SJSA1 (cell line): ENCODE data around the gene TMEM98. TPM values are rescaled to one million over a fixed set of nuclear protein-coding genes. Genes with fewer than 3 reads are reported as not detected.
"Not testable (repeated sequence)": the region's sequence is repeated elsewhere in the genome, so short reads cannot be mapped to it uniquely, and the experiment has no call there.

Experiments
- DNase-seq, 2 experiments: peaks; one replicate each; pipeline ENCODE4 v3.0.0-alpha.2; 2015 to 2020; ENCODE audit warnings: low spot score in 2 of 2, low read depth in 1 of 2
- H3K27ac ChIP-seq: fragments of 250-450 bp; sonication (Bioruptor Pico); 2 replicates; pipeline ENCODE4 v1.5.1; 2020; ENCODE audit warnings: mild to moderate bottlenecking, moderate library complexity
- H3K27me3 ChIP-seq: fragments of 250-450 bp; sonication (Bioruptor Pico); replicated peaks from 2 replicates; pipeline ENCODE4 v1.5.1; 2020; ENCODE audit warnings: mild to moderate bottlenecking, moderate library complexity
- H3K36me3 ChIP-seq: fragments of 250-450 bp; sonication (Bioruptor Pico); 2 replicates; pipeline ENCODE4 v1.5.1; 2020; ENCODE audit warnings: mild to moderate bottlenecking
- H3K4me1 ChIP-seq: fragments of 250-450 bp; sonication (Bioruptor Pico); replicated peaks from 2 replicates; pipeline ENCODE4 v1.6.1; 2021; ENCODE audit warnings: mild to moderate bottlenecking
- H3K4me3 ChIP-seq: fragments of 250-450 bp; sonication (Bioruptor Pico); 2 replicates; pipeline ENCODE4 v1.5.1; 2020; ENCODE audit warnings: mild to moderate bottlenecking
- H3K9me3 ChIP-seq: fragments of 250-450 bp; sonication (Bioruptor Pico); replicated peaks from 2 replicates; pipeline ENCODE4 v1.5.1; 2020; ENCODE audit warnings: mild to moderate bottlenecking
- total RNA-seq: library from RNA; depleted of rRNA; stranded (reverse); fragments of >200 nt; shearing (Covaris generic); gene quantifications from 2 replicates; pipeline ENCODE4 v1.2.3, GENCODE V29; 2014

TMEM98 gene
- total RNA-seq, 1 experiment from 2014 or later: 125 TPM

DNA sequence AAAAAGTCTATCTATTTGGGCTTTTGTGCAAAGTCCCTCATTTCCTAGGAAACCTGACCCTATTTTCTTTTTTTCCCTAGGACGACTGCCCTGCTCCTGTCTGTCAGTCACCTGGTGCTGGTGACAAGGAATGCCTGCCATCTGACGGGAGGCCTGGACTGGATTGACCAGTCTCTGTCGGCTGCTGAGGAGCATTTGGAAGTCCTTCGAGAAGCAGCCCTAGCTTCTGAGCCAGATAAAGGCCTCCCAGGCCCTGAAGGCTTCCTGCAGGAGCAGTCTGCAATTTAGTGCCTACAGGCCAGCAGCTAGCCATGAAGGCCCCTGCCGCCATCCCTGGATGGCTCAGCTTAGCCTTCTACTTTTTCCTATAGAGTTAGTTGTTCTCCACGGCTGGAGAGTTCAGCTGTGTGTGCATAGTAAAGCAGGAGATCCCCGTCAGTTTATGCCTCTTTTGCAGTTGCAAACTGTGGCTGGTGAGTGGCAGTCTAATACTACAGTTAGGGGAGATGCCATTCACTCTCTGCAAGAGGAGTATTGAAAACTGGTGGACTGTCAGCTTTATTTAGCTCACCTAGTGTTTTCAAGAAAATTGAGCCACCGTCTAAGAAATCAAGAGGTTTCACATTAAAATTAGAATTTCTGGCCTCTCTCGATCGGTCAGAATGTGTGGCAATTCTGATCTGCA, 12.9 kb downstream of the TMEM98 start:
- H3K27me3 ChIP-seq: no peaks in the 10 kb centered on the region
- H3K9me3 ChIP-seq: no peaks in the 10 kb centered on the region
- no peak overlapping the region for H3K4me3 ChIP-seq
- H3K4me1 ChIP-seq: peaks cover 7% of the 10 kb centered on the region; the same call in 1 of the 2 replicates
- DNase-seq: no peak
- H3K36me3 ChIP-seq: peaks cover 47% of the 10 kb centered on the region
- no peak overlapping the region for H3K27ac ChIP-seq

- no peaks in the 10 kb centered on the region for H3K27me3 ChIP-seq
- peaks cover 7% of the 10 kb centered on the region; the same call in 1 of the 2 replicates for H3K4me1 ChIP-seq
- DNase-seq: no peak
- H3K27ac ChIP-seq: no peak overlapping the region
- H3K4me3 ChIP-seq: no peak overlapping the region
- peaks cover 41% of the 10 kb centered on the region for H3K36me3 ChIP-seq
- no peaks in the 10 kb centered on the region for H3K9me3 ChIP-seq
Observed at GRCh38 chr17:32941419-32942032, 13.6 kb downstream of the TMEM98 start.

DNA sequence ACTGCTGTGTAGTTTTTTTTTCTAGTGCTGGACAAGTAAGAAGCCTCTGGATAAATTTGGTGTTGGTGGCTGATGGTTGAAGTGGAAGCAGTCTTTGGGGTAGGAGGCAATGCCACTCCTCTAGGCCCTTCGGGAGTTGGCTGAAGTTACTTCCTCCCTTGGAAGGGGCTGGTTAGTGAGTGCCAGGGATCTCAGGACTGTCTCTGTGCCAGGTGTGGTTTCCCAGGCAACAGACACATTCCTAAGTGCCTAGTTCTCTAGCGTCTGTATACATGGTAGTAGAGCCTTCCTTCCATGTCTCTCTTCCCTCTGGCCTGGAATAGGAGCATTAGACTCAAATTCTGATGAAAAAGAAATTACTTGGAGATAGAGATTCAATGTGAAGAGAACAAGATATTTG, 15.3 kb downstream of the TMEM98 start:
- Histone ChIP-seq H3K4me3 (no peak overlapping the region), H3K9me3 (no peaks in the 10 kb centered on the region), H3K36me3 (peaks cover 24% of the 10 kb centered on the region), H3K27me3 (no peaks in the 10 kb centered on the region), H3K4me1 (no peaks in the 10 kb centered on the region), H3K27ac (no peak overlapping the region)
- DNase-seq: no peak

DNA sequence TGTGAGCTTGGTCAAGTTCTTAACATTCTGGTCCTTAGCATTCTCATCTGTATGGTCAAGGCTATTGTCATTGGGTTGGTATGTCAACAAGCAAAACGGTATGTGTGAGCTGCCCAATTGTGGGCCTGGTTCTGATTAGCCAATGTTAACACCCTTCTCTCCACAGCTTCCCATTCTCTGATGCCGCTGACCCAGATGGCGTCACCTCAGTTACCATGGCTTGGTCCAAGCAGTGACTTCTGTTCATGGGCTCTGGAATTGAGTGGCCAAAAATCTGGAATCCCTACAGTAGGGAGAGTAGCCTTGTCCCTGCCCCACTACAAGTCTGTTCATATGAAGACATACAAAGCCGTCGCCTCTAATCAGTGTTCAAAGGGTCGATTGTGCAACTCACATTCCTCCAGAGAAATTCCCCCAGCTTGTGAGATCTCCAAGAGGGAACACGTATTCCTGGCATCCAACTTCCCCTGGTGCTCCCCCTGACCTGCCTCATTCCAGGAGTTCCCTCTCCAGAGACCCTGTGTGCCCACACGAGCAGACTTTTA, 15.8 kb downstream of the TMEM98 start:
- no peak overlapping the region for H3K27ac ChIP-seq

GRCh38 chr17:32944248-32945020, 16.5 kb downstream of the TMEM98 start:
- no peaks in the 10 kb centered on the region for H3K27me3 ChIP-seq
- no peak for DNase-seq
- H3K4me1 ChIP-seq: no peaks in the 10 kb centered on the region
- H3K36me3 ChIP-seq: peaks cover 21% of the 10 kb centered on the region
- H3K27ac ChIP-seq: no peak overlapping the region
- no peak overlapping the region for H3K4me3 ChIP-seq
- H3K9me3 ChIP-seq: no peaks in the 10 kb centered on the region

More for the DNA sequence above, 15.8 kb downstream of the TMEM98 start:
- DNase-seq: no peak
- no peak overlapping the region for H3K4me3 ChIP-seq
- no peaks in the 10 kb centered on the region for H3K9me3 ChIP-seq
- H3K4me1 ChIP-seq: no peaks in the 10 kb centered on the region
- no peaks in the 10 kb centered on the region for H3K27me3 ChIP-seq
- peaks cover 21% of the 10 kb centered on the region for H3K36me3 ChIP-seq

DNA sequence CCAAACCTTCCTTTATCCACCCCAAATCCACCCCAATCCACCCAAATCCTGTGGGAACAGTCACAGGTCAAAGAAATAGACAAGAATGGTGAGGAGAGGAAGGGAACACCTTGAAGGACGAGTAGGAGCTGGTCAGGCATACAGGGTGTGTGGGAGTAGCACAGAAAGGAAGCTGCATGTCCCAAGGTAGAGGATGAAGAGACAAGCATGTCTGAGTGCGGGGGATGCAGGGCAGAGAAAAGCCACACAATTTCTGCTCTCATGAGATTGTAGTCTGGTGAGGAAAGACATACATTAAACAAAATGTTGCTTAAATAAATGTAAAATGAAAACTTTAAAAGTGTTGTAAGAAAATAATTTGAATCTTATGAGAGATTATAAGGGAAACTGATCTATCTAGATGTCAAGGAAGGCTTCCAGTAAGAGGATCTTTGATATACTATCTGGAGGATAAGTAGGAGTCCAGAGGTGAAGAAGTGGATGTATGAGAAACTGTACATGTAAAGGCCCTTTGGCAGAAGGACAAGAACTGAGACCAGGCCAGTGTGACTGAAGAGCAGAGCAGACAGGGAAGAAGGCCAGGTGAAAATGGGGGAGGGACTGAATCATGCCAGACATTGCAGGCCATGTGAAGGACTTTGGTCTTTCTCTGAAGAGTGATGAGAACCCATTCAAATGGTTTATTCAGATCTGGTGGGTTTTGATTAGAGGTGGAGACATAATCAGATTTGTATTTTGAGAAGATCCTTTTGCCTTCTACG, 18.6 kb downstream of the TMEM98 start:
- Histone ChIP-seq H3K4me1 (no peaks in the 10 kb centered on the region), H3K27me3 (no peaks in the 10 kb centered on the region), H3K36me3 (peaks cover 2% of the 10 kb centered on the region), H3K9me3 (no peaks in the 10 kb centered on the region), H3K27ac (no peak overlapping the region), H3K4me3 (no peak overlapping the region)
- no peak for DNase-seq

GRCh38 chr17:32947736-32948135, 19.8 kb downstream of the TMEM98 start:
- DNase-seq: no peak
- Histone ChIP-seq H3K27me3 (no peaks in the 10 kb centered on the region), H3K27ac (no peak overlapping the region), H3K4me1 (no peaks in the 10 kb centered on the region), H3K9me3 (no peaks in the 10 kb centered on the region), H3K36me3 (no peaks in the 10 kb centered on the region; the same call in 1 of the 2 replicates), H3K4me3 (no peak overlapping the region)

- no peak for DNase-seq
- Histone ChIP-seq H3K27me3 (no peaks in the 10 kb centered on the region), H3K27ac (no peak overlapping the region), H3K4me3 (no peak overlapping the region), H3K9me3 (no peaks in the 10 kb centered on the region), H3K4me1 (no peaks in the 10 kb centered on the region), H3K36me3 (no peaks in the 10 kb centered on the region)
Observed at GRCh38 chr17:32949181-32949580, 21.2 kb downstream of the TMEM98 start.

DNA sequence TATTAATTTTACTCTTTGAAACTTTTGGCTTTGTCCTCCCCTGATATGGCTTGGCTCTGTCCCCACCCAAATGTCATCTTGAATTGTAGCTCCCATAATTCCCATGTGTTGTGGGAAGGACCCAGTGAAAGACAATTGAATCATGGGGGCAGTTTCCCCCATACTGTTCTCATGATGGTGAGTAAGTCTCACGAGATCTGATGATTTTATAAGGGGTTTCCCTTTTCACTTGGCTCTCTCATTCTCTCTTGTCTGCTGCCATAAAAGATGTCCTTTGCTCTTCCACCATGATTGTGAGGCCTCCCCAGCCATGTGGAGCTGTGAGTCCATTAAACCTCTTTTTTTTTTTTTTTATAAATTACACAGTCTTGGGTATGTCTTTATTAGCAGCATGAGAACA, 24.5 kb downstream of the TMEM98 start:
- not testable (repeated sequence) for DNase-seq, H3K4me1 ChIP-seq, H3K27ac ChIP-seq, H3K27me3 ChIP-seq, H3K4me3 ChIP-seq, H3K9me3 ChIP-seq, H3K36me3 ChIP-seq

- Histone ChIP-seq H3K27ac (no peak overlapping the region), H3K36me3 (no peaks in the 10 kb centered on the region), H3K4me1 (no peaks in the 10 kb centered on the region), H3K4me3 (no peak overlapping the region), H3K9me3 (no peaks in the 10 kb centered on the region), H3K27me3 (no peaks in the 10 kb centered on the region)
- DNase-seq: no peak
Observed at GRCh38 chr17:32953045-32953444, 25.1 kb downstream of the TMEM98 start.

DNA sequence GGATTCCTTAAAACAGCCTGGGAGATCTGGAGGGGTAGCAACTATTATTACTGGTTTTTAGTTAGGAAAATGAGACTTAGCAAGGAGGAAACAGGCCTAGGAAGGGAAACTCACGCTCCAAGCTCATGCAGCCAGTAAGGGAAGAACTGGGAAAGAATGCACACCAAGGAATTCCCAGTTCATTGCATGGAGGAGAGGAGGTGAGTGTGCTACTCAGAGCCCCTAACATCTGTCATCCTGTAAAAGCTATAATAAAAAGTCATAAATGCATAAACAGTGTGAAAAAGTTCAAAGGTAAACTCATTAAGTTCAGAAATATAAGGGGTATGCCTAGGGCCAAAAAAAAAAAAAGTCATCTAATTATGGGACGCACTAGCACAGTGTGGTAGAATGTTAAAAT, 25.9 kb downstream of the TMEM98 start:
- no peaks in the 10 kb centered on the region for H3K36me3 ChIP-seq
- H3K27me3 ChIP-seq: no peaks in the 10 kb centered on the region
- no peaks in the 10 kb centered on the region for H3K9me3 ChIP-seq
- H3K4me3 ChIP-seq: no peak overlapping the region
- DNase-seq: no peak
- no peaks in the 10 kb centered on the region for H3K4me1 ChIP-seq
- no peak overlapping the region for H3K27ac ChIP-seq

DNA sequence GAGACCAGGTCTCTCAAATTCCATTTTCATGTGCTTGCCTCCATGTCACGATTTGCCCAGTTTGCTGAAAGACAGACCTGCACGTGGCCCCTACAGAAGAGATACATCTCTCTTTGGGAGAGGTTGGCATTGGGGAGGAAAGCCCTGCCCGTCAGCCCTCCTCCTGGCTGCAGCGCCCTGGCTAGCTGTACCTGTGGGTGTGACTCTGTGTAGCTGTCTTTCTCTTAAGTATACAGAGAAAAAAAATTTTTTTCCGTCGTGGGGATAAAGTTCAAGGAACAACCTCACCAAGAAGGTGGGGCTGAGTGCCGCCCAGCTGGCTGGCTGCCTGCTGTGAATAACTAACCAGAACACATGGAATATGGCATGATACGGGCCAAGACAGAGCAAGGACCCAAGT, 26.5 kb downstream of the TMEM98 start:
- no peak for DNase-seq
- no peaks in the 10 kb centered on the region for H3K27me3 ChIP-seq
- no peaks in the 10 kb centered on the region for H3K4me1 ChIP-seq
- no peak overlapping the region for H3K4me3 ChIP-seq
- H3K36me3 ChIP-seq: no peaks in the 10 kb centered on the region
- H3K9me3 ChIP-seq: no peaks in the 10 kb centered on the region
- H3K27ac ChIP-seq: no peak overlapping the region

DNA sequence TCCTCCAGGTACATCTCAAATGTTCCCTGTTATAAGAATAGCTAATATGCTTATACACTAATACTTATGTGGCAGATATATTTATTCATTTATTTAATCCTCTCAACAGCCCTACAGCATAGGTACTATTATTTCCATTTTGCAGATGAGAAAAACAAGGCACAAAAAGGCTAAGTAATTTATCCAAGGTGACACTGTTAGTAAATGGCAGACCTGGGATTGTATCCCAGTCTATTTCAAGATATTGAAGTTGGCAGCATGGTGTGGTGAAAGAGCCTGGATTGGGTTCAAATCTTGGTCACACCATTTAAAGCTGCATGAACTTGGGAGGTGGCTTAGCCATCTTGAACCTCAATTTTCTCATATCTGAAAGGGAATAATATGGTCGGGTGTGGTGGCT, 27.2 kb downstream of the TMEM98 start:
- Histone ChIP-seq H3K4me1 (no peaks in the 10 kb centered on the region), H3K36me3 (no peaks in the 10 kb centered on the region), H3K4me3 (no peak overlapping the region), H3K27ac (no peak overlapping the region), H3K9me3 (no peaks in the 10 kb centered on the region), H3K27me3 (no peaks in the 10 kb centered on the region)
- DNase-seq: no peak
